H1 (cell line): ENCODE data around the gene CTTNBP2.

ENCODE experiments used
- CTCF ChIP-seq, 3 experiments: IDR thresholded peaks; 1 replicate in 2 of 3; 2 replicates in 1 of 3; pipeline versions ENCODE4 v1.5.1 to v1.6.1; 2011; ENCODE audit warnings: low read length in 3 of 3, mild to moderate bottlenecking in 3 of 3, inconsistent platforms in 2 of 3, low read depth in 1 of 3, moderate library complexity in 1 of 3; ENCODE audit not compliant: insufficient read depth in 1 of 3; ENCODE audit errors: control extremely low read depth in 1 of 3
- JUN ChIP-seq: IDR thresholded peaks from 2 replicates; pipeline ENCODE4 v1.6.1; 2011; ENCODE audit warnings: low read depth, mild to moderate bottlenecking, improper control_type of control experiment, low read length
- POLR2A ChIP-seq, 2 experiments: IDR thresholded peaks; 1 replicate in 1 of 2; 2 replicates in 1 of 2; pipeline ENCODE4 v1.6.1; 2011; ENCODE audit warnings: low read depth in 2 of 2, low read length in 2 of 2, mild to moderate bottlenecking in 2 of 2; ENCODE audit errors: control extremely low read depth in 1 of 2
- RAD21 ChIP-seq, 2 experiments: IDR thresholded peaks in 1 of 2; conservative IDR thresholded peaks in 1 of 2; 2 replicates each; pipeline ENCODE4 v1.6.1; 2011; ENCODE audit warnings: low read depth in 2 of 2, low read length in 2 of 2, improper control_type of control experiment in 1 of 2, inconsistent platforms in 1 of 2, mild to moderate bottlenecking in 1 of 2, moderate library complexity in 1 of 2
- TEAD4 ChIP-seq: IDR thresholded peaks from 2 replicates; pipeline ENCODE4 v1.6.1; 2012; ENCODE audit warnings: low read depth, low read length, inconsistent platforms, mixed read lengths
- YY1 ChIP-seq: IDR thresholded peaks from 2 replicates; pipeline ENCODE4 v1.6.1; 2011; ENCODE audit warnings: low read depth, mild to moderate bottlenecking, low read length
- TF ChIP-seq, protein P1 (sequence below): IDR thresholded peaks from 2 replicates; pipeline ENCODE4 v1.6.1; 2011; ENCODE audit warnings: low read length, improper control_type of control experiment

DNA sequence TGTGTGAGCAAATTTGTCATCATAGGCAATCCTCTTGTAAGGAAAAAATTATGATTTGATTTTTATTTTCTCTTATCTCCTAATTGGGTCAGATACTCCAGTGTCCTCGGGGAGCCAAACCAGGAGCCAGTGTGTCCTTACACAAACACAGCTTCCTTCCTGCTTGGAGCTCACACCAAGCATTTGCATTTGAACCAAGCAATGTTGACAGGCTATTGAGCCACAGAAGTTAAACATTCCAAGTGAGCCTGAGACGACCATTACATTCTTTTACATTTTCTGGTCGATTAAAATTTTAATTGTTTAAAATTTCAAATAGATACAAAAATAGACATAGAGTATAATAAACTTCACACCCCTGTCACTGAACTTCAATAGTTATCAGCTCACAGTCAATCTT is 198.6 kb downstream of the CTTNBP2 start:
- TF ChIP-seq TEAD4 = peak; percentile 85
- TF ChIP-seq, protein P1, sequence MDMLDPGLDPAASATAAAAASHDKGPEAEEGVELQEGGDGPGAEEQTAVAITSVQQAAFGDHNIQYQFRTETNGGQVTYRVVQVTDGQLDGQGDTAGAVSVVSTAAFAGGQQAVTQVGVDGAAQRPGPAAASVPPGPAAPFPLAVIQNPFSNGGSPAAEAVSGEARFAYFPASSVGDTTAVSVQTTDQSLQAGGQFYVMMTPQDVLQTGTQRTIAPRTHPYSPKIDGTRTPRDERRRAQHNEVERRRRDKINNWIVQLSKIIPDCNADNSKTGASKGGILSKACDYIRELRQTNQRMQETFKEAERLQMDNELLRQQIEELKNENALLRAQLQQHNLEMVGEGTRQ = no peak
- TF ChIP-seq JUN = no peak
- TF ChIP-seq CTCF (IDR thresholded peaks at IDR 0.05; ENCODE audit: control extremely low read depth in 1 of 3, insufficient read depth in 1 of 3, low read depth in 1 of 3, low read length in 3 of 3) = no peak
- no peak for TF ChIP-seq RAD21 (IDR thresholded peaks at IDR 0.05 in 1 of 2, conservative IDR thresholded peaks at IDR 0.05 in 1 of 2; ENCODE audit: low read depth in 2 of 2, low read length in 2 of 2)
- TF ChIP-seq POLR2A (IDR thresholded peaks at IDR 0.05; ENCODE audit: control extremely low read depth in 1 of 2, low read depth in 2 of 2, low read length in 2 of 2) = no peak
- no peak for TF ChIP-seq YY1
